ENCODE measurements around the gene MSRB3.
"Not testable (repeated sequence)": the region's sequence is repeated elsewhere in the genome, so short reads cannot be mapped to it uniquely, and the experiment has no call there.

The MSRB3 gene

GRCh38 chr12:65293735-65294134, 15.3 kb downstream of the MSRB3 start:
- no peak for DNase-seq

- no peak for DNase-seq
Measured at GRCh38 chr12:65294641-65295262, 16.3 kb downstream of the MSRB3 start.

GRCh38 chr12:65296508-65297265, 18.2 kb downstream of the MSRB3 start:
- DNase-seq: no peak

GRCh38 chr12:65300097-65300496, 21.6 kb downstream of the MSRB3 start:
- DNase-seq: no peak

- no peak for DNase-seq
Measured at GRCh38 chr12:65300679-65301349, 22.3 kb downstream of the MSRB3 start.

GRCh38 chr12:65302891-65303290, 24.4 kb downstream of the MSRB3 start:
- DNase-seq: no peak

- DNase-seq: no peak
Measured at GRCh38 chr12:65305346-65305950, 27.0 kb downstream of the MSRB3 start.

- DNase-seq: no peak
Measured at GRCh38 chr12:65306366-65307168, 28.1 kb downstream of the MSRB3 start.

- DNase-seq: no peak
Measured at GRCh38 chr12:65307169-65307501, 28.7 kb downstream of the MSRB3 start.

- no peak for DNase-seq
Measured at GRCh38 chr12:65308006-65308405, 29.5 kb downstream of the MSRB3 start.

GRCh38 chr12:65308601-65309071, 30.2 kb downstream of the MSRB3 start:
- DNase-seq: no peak

GRCh38 chr12:65311260-65311659, 32.8 kb downstream of the MSRB3 start:
- no peak for DNase-seq

- DNase-seq: no peak
Measured at GRCh38 chr12:65313719-65314317, 35.3 kb downstream of the MSRB3 start.

- not testable (repeated sequence) for DNase-seq
Measured at GRCh38 chr12:65315238-65315637, 36.8 kb downstream of the MSRB3 start.

GRCh38 chr12:65318186-65318685, 39.8 kb downstream of the MSRB3 start:
- DNase-seq: no peak

GRCh38 chr12:65319688-65320200, 41.3 kb downstream of the MSRB3 start:
- no peak for DNase-seq

GRCh38 chr12:65323070-65323469, 44.6 kb downstream of the MSRB3 start:
- DNase-seq: no peak

GRCh38 chr12:65324056-65324455, 45.6 kb downstream of the MSRB3 start:
- no peak for DNase-seq

GRCh38 chr12:65324551-65324950, 46.1 kb downstream of the MSRB3 start:
- no peak for DNase-seq

- DNase-seq: no peak
Measured at GRCh38 chr12:65325183-65325582, 46.7 kb downstream of the MSRB3 start.

GRCh38 chr12:65326616-65327015, 48.1 kb downstream of the MSRB3 start:
- DNase-seq: no peak

Data from NCI-H146 (cell line).